GM18873 (cell line): ENCODE measurements around the gene TXLNA.

Experiments
- ATAC-seq: cut with Tn5 transposase; IDR thresholded peaks from one replicate; pipeline ENCODE4 v1.9.1; 2021; ENCODE audit warnings: mild to moderate bottlenecking, moderate library complexity, moderate number of reproducible peaks; ENCODE audit not compliant: unreplicated experiment, low FRiP score

Gene TXLNA

DNA sequence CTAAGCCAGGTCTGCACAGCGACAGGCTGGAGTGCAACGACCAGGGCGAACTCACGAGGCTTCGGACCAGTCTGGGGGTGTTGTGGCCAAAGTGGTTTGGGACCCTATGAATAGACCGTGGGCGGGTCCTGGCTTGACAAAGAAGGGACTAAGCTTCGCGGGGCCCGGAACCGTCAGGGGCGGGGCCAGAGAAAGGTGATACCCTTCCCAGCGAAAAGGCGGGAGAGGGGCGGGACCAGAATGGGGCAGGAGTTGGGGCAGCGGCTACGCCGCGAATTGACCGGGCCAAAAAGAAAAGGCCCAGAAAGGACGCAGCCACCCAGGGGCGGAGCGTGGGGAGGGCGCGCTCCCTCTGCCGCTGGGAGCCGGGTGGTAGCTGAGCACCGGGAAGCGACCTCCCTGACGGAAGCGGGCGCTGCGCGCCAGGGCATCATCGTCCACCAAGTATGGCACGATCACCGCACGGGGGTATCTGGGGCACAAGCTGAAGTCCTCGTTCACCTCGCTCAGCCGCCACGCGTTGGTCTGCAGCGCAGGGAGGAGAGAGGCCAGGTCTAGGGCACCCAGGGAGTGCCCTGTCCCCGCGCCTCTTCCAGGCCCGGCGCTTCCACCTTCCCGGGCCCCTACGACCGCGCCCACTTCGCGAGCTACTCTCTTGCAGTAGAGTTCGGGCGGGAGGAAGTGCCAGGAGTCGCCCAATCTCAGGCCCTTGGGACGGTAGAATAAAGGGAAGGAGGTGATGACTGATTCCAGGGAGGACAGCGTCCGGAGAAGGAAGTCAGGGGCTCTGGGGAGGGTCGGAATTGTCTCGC lies 60.9 kb downstream of the TXLNA start:
- ATAC-seq, result no peak

DNA sequence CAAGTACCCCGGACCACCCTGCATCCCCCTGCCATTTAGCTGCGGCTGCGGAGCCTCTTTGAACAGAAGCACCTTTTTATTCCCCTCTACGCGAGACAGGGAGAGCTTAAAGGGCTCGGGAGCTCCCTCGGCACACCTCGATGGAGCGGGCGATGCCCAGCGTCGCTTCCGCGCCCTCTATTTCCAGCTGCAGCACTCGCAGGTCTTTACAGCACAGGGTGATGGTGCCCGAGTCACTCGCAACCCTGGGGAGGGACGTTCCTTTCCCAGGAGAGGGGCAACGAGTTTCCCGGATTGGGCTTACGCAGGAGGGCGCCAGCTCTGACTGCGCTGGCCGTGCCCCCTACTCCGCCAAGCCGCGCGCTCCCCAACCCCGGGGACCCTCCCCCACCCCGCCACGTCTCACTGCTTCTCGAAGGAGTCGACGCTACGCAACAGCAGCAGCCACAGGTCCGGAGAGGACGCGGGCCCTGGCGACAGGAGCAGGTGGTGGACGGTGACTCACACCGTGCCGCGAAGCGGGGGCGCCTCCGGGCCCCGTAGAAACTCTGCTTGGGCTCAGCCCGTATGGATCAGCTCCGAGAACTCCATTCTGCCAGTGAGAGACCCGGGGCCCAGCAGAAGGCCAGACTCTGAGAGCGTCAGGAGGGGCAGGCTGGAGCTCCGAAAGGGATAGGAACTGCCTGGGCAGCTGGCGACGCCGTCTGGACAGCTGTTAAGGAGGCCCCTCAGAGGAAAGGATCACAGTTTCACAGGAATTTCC lies 61.7 kb downstream of the TXLNA start:
- no peak for ATAC-seq

DNA sequence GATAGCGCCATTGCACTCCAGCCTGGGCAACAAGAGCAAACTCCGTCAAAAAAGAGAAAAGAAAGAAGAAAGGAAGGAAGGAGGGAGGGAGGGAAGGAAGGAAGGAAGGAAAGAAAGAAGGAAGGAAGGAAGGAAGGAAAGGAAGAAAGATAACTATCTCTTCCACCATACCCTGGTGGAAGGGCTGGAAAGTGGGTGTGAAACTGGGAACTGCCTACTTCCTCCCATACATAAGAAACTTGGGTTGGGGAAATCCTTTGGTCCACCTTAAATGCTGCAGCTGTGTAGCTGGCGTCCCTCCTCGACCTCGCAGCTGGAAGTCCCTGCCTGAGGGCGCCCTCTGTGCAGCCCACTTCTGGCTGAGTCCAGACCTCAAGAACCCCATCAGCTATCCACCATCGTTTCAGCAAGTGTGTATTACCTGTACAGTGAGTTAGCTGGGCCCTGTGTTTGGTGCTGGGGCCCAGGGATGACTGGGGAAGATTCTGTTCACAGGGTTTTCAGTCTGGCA lies 62.9 kb downstream of the TXLNA start:
- no peak for ATAC-seq

DNA sequence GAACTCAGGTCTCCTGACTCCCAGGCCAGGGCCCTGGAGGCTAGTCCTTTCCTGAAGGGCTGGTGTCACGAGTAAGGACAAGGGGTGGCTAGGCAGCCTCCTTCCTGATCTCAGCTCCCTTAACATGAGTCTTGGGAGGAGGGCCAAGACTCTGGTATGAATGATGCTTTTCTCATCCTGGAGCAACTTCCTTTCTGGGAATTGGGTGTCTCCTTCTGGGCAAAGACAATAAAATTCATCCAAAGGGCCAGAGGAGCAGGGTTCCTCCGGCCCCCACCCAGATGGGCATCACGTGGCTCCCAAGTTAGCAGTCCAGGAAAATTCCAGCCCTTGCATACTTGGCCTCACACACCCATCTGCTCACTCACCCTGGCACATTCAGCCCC lies 67.4 kb downstream of the TXLNA start, which contains the start of gene FAM167B:
FAM167B (plus strand) TSS at position 335 of the 386 bp plus-strand sequence. CDS start 200 bp downstream, outside the sequence.
- no peak for ATAC-seq

DNA sequence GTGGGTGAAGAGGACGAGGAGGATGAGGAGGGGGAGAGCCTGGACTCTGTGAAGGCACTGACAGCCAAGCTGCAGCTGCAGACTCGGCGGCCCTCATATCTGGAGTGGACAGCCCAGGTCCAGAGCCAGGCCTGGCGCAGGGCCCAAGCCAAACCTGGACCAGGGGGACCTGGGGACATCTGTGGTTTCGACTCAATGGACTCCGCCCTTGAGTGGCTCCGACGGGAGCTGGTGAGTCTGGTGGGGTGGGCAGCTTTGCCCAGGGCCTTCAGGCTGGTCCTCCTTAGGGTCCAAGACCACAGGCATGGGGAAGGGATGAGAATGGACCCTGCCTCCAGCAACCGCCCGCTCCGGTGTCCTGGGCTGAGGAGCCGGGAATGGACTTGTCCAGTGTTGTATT lies 68.0 kb downstream of the TXLNA start:
- ATAC-seq, result no peak
